Measurements from ENCODE around the gene CCDC3.

CCDC3 gene

GRCh38 chr10:12961416-12962205, 39.9 kb downstream of the CCDC3 start:
- no peak for DNase-seq (ENCODE audit: low spot score)

GRCh38 chr10:12960941-12961340, 40.6 kb downstream of the CCDC3 start:
- no peak for DNase-seq (ENCODE audit: low spot score)

GRCh38 chr10:12960334-12960898, 41.1 kb downstream of the CCDC3 start:
- DNase-seq (ENCODE audit: low spot score): no peak

- no peak for DNase-seq (ENCODE audit: low spot score)
Measured at GRCh38 chr10:12958546-12959110, 42.9 kb downstream of the CCDC3 start.

GRCh38 chr10:12957081-12957480, 44.4 kb downstream of the CCDC3 start:
- no peak for DNase-seq (ENCODE audit: low spot score)

- no peak for DNase-seq (ENCODE audit: low spot score)
Measured at GRCh38 chr10:12954866-12955265, 46.6 kb downstream of the CCDC3 start.

- DNase-seq (ENCODE audit: low spot score): no peak
Measured at GRCh38 chr10:12950583-12951128, 50.9 kb downstream of the CCDC3 start.

- no peak for DNase-seq (ENCODE audit: low spot score)
Measured at GRCh38 chr10:12949248-12949647, 52.3 kb downstream of the CCDC3 start.

GRCh38 chr10:12947741-12948140, 53.8 kb downstream of the CCDC3 start:
- no peak for DNase-seq (ENCODE audit: low spot score)

GRCh38 chr10:12946372-12946771, 55.1 kb downstream of the CCDC3 start:
- DNase-seq (ENCODE audit: low spot score): no peak

GRCh38 chr10:12945690-12946359, 55.7 kb downstream of the CCDC3 start:
- DNase-seq (ENCODE audit: low spot score): no peak

- DNase-seq (ENCODE audit: low spot score): no peak
Measured at GRCh38 chr10:12944931-12945330, 56.6 kb downstream of the CCDC3 start.

GRCh38 chr10:12943425-12943824, 58.1 kb downstream of the CCDC3 start:
- DNase-seq (ENCODE audit: low spot score): no peak

- DNase-seq (ENCODE audit: low spot score): no peak
Measured at GRCh38 chr10:12941966-12942365, 59.5 kb downstream of the CCDC3 start.

GRCh38 chr10:12940791-12941190, 60.7 kb downstream of the CCDC3 start:
- no peak for DNase-seq (ENCODE audit: low spot score)

GRCh38 chr10:12938271-12938670, 63.2 kb downstream of the CCDC3 start:
- DNase-seq (ENCODE audit: low spot score): no peak

- no peak for DNase-seq (ENCODE audit: low spot score)
Measured at GRCh38 chr10:12937527-12937926, 64.0 kb downstream of the CCDC3 start.

GRCh38 chr10:12934777-12935176, 66.7 kb downstream of the CCDC3 start:
- no peak for DNase-seq (ENCODE audit: low spot score)

- DNase-seq (ENCODE audit: low spot score): no peak
Measured at GRCh38 chr10:12929381-12929780, 72.1 kb downstream of the CCDC3 start.

GRCh38 chr10:12928571-12928970, 72.9 kb downstream of the CCDC3 start:
- DNase-seq (ENCODE audit: low spot score): no peak

GRCh38 chr10:12927896-12928295, 73.6 kb downstream of the CCDC3 start:
- no peak for DNase-seq (ENCODE audit: low spot score)

- no peak for DNase-seq (ENCODE audit: low spot score)
Measured at GRCh38 chr10:12925845-12926244, 75.7 kb downstream of the CCDC3 start.

- DNase-seq (ENCODE audit: low spot score): no peak
Measured at GRCh38 chr10:12924911-12925310, 76.6 kb downstream of the CCDC3 start.
